ENCODE measurements around the gene EEA1.

- TF ChIP-seq CTCF (IDR thresholded peaks at IDR 0.05), result no peak
- TF ChIP-seq POLR2A (IDR thresholded peaks at IDR 0.05), result no peak
- TF ChIP-seq EP300 (IDR thresholded peaks at IDR 0.05), result no peak
Observed at GRCh38 chr12:92753976-92754885, 174.9 kb downstream of the EEA1 start.
